ENCODE data around the gene SCMH1. TPM values are rescaled to one million over a fixed set of nuclear protein-coding genes. Genes with fewer than 3 reads are reported as not detected.

Gene SCMH1
- total RNA-seq, 1 experiment from 2014 or later = 19.4 TPM

- TF ChIP-seq JUN (CRISPR knock-in tag; IDR thresholded peaks at IDR 0.05) (no peak), SP1 (CRISPR knock-in tag; conservative IDR thresholded peaks at IDR 0.05) (no peak), CTCF (IDR thresholded peaks at IDR 0.05) (no peak), JAZF1 (CRISPR knock-in tag; IDR thresholded peaks at IDR 0.05) (no peak), NR1H2 (CRISPR knock-in tag; IDR thresholded peaks at IDR 0.05) (no peak), ZNF423 (CRISPR knock-in tag; IDR thresholded peaks at IDR 0.05) (no peak), TEAD1 (CRISPR knock-in tag; IDR thresholded peaks at IDR 0.05) (no peak)
- TF ChIP-seq, protein P1, sequence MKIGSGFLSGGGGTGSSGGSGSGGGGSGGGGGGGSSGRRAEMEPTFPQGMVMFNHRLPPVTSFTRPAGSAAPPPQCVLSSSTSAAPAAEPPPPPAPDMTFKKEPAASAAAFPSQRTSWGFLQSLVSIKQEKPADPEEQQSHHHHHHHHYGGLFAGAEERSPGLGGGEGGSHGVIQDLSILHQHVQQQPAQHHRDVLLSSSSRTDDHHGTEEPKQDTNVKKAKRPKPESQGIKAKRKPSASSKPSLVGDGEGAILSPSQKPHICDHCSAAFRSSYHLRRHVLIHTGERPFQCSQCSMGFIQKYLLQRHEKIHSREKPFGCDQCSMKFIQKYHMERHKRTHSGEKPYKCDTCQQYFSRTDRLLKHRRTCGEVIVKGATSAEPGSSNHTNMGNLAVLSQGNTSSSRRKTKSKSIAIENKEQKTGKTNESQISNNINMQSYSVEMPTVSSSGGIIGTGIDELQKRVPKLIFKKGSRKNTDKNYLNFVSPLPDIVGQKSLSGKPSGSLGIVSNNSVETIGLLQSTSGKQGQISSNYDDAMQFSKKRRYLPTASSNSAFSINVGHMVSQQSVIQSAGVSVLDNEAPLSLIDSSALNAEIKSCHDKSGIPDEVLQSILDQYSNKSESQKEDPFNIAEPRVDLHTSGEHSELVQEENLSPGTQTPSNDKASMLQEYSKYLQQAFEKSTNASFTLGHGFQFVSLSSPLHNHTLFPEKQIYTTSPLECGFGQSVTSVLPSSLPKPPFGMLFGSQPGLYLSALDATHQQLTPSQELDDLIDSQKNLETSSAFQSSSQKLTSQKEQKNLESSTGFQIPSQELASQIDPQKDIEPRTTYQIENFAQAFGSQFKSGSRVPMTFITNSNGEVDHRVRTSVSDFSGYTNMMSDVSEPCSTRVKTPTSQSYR (CRISPR knock-in tag; IDR thresholded peaks at IDR 0.05) = no peak
- TF ChIP-seq, protein P2, sequence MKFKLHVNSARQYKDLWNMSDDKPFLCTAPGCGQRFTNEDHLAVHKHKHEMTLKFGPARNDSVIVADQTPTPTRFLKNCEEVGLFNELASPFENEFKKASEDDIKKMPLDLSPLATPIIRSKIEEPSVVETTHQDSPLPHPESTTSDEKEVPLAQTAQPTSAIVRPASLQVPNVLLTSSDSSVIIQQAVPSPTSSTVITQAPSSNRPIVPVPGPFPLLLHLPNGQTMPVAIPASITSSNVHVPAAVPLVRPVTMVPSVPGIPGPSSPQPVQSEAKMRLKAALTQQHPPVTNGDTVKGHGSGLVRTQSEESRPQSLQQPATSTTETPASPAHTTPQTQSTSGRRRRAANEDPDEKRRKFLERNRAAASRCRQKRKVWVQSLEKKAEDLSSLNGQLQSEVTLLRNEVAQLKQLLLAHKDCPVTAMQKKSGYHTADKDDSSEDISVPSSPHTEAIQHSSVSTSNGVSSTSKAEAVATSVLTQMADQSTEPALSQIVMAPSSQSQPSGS (CRISPR knock-in tag; IDR thresholded peaks at IDR 0.05; ENCODE audit: borderline replicate concordance, low read depth) = no peak
These were observed 232.6 kb downstream of the SCMH1 start (continued) for GRCh38 chr1:41009466-41009865.

GRCh38 chr1:41006942-41007865 is 234.9 kb downstream of the SCMH1 start:
- Mint-ChIP-seq H3K27me3 (ENCODE audit: low read depth) (no peaks in the 10 kb centered on the region), H3K9me3 (no peaks in the 10 kb centered on the region), H3K4me1 (no peaks in the 10 kb centered on the region), H3K4me3 (no peak overlapping the region), H3K36me3 (peaks cover 90% of the 10 kb centered on the region), H3K27ac (peak overlapping the region; percentile 63; the same call in 1 of the 2 replicates)
- ATAC-seq (no peak), DNase-seq (ENCODE audit: low spot score) (no peak)
- ChIA-PET POLR2A (no interaction called here), CTCF (no interaction called here)
- no peak for TF ChIP-seq CREB1 (CRISPR knock-in tag; IDR thresholded peaks at IDR 0.05)
- no peak for TF ChIP-seq SMAD3 (CRISPR knock-in tag; IDR thresholded peaks at IDR 0.05; ENCODE audit: borderline replicate concordance)
- no peak for TF ChIP-seq NFATC4 (CRISPR knock-in tag; IDR thresholded peaks at IDR 0.05)
- no peak for TF ChIP-seq RORB (CRISPR knock-in tag; IDR thresholded peaks at IDR 0.05)
- TF ChIP-seq ARID4B (CRISPR knock-in tag; IDR thresholded peaks at IDR 0.05; ENCODE audit: borderline replicate concordance) = no peak
- no peak for TF ChIP-seq HMGA2 (CRISPR knock-in tag; IDR thresholded peaks at IDR 0.05)
- no peak for TF ChIP-seq E2F5 (CRISPR knock-in tag; IDR thresholded peaks at IDR 0.05)
- TF ChIP-seq SMAD4 (CRISPR knock-in tag; IDR thresholded peaks at IDR 0.05) = no peak
- no peak for TF ChIP-seq ZNF512 (CRISPR knock-in tag; IDR thresholded peaks at IDR 0.05; ENCODE audit: borderline replicate concordance)
- TF ChIP-seq, protein P3, sequence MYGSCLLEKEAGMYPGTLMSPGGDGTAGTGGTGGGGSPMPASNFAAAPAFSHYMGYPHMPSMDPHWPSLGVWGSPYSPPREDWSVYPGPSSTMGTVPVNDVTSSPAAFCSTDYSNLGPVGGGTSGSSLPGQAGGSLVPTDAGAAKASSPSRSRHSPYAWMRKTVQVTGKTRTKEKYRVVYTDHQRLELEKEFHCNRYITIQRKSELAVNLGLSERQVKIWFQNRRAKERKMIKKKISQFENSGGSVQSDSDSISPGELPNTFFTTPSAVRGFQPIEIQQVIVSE (CRISPR knock-in tag; IDR thresholded peaks at IDR 0.05; ENCODE audit: borderline replicate concordance) = no peak
- no peak for TF ChIP-seq ZSCAN18 (CRISPR knock-in tag; IDR thresholded peaks at IDR 0.05)
